Chondrocyte (in vitro differentiated cells): ENCODE results near the gene GPS1. TPM values are rescaled to one million over a fixed set of nuclear protein-coding genes. Genes with fewer than 3 reads are reported as not detected.

Experiments
- DNase-seq: peaks from one replicate; pipeline ENCODE4 v3.0.0; 2021; ENCODE audit warnings: mixed read lengths, low spot score
- H3K27ac Mint-ChIP-seq: one replicate; pipeline ENCODE4 v1.8.0; 2021; ENCODE audit warnings: mild to moderate bottlenecking, moderate library complexity, mixed read lengths; ENCODE audit not compliant: unreplicated experiment
- H3K27me3 Mint-ChIP-seq: 2 replicates; pipeline ENCODE4 v1.8.0; 2021; ENCODE audit warnings: low read depth, mixed read lengths
- H3K36me3 Mint-ChIP-seq: 2 replicates; pipeline ENCODE4 v1.8.0; 2021; ENCODE audit warnings: low read depth, mixed read lengths
- H3K4me1 Mint-ChIP-seq: 2 replicates; pipeline ENCODE4 v1.8.0; 2021; ENCODE audit warnings: low read depth, mild to moderate bottlenecking, mixed read lengths
- H3K4me3 Mint-ChIP-seq: one replicate; pipeline ENCODE4 v1.8.0; 2021; ENCODE audit warnings: mild to moderate bottlenecking, moderate library complexity, mixed read lengths; ENCODE audit not compliant: unreplicated experiment
- H3K9me3 Mint-ChIP-seq: 2 replicates; pipeline ENCODE4 v1.8.0; 2021; ENCODE audit warnings: low read depth, mixed read lengths
- total RNA-seq: library from RNA; stranded (reverse); gene quantifications from 3 replicates; pipeline ENCODE4 v1.2.1, GENCODE V29; 2021
- TF ChIP-seq, protein P1 (sequence below): fragments of 200-600 bp; sonication (generic); IDR thresholded peaks from 2 replicates; pipeline ENCODE4 v1.5.0; 2021; ENCODE audit warnings: antibody characterized with exemption, mild to moderate bottlenecking, moderate library complexity

GPS1 gene
- total RNA-seq, 1 donor from 2014 or later = 82.8 TPM

- Mint-ChIP-seq H3K27me3 (no peaks in the 10 kb centered on the region), H3K4me3 (no peak overlapping the region), H3K4me1 (peaks cover 15% of the 10 kb centered on the region), H3K9me3 (no peaks in the 10 kb centered on the region), H3K36me3 (peaks cover 3% of the 10 kb centered on the region), H3K27ac (no peak overlapping the region)
- DNase-seq = no peak
- TF ChIP-seq, protein P1, sequence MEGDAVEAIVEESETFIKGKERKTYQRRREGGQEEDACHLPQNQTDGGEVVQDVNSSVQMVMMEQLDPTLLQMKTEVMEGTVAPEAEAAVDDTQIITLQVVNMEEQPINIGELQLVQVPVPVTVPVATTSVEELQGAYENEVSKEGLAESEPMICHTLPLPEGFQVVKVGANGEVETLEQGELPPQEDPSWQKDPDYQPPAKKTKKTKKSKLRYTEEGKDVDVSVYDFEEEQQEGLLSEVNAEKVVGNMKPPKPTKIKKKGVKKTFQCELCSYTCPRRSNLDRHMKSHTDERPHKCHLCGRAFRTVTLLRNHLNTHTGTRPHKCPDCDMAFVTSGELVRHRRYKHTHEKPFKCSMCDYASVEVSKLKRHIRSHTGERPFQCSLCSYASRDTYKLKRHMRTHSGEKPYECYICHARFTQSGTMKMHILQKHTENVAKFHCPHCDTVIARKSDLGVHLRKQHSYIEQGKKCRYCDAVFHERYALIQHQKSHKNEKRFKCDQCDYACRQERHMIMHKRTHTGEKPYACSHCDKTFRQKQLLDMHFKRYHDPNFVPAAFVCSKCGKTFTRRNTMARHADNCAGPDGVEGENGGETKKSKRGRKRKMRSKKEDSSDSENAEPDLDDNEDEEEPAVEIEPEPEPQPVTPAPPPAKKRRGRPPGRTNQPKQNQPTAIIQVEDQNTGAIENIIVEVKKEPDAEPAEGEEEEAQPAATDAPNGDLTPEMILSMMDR = no peak
These were observed 10.6 kb downstream of the GPS1 start for GRCh38 chr17:82062076-82062983.

DNA sequence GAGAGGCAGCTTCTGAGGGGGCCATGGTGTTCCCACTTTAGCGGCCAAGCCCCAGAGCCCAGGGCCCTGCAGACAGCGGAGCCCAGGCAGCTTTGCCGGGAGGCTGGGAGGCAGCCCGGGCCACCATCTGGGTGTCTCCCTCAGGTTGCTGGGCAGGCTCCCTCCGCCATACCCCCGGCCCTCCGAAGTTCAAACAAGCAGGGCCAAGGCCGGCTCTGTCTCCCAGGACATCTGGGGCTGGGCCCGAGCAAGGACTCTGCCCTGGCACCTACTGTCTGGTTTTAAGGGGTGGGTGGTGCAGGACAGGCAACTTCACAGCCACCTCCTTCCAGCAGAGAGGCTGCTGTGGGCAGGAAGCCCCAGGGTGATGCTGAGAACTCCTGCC, 11.3 kb downstream of the GPS1 start:
- TF ChIP-seq, protein P1 = no peak
- Mint-ChIP-seq H3K27ac (no peak overlapping the region), H3K27me3 (no peaks in the 10 kb centered on the region), H3K4me1 (peaks cover 15% of the 10 kb centered on the region), H3K36me3 (peaks cover 3% of the 10 kb centered on the region), H3K9me3 (no peaks in the 10 kb centered on the region), H3K4me3 (no peak overlapping the region)
- DNase-seq = no peak

- H3K27me3 Mint-ChIP-seq = no peaks in the 10 kb centered on the region
- peaks cover 15% of the 10 kb centered on the region for H3K4me1 Mint-ChIP-seq
- TF ChIP-seq, protein P1 = no peak
- no peaks in the 10 kb centered on the region for H3K9me3 Mint-ChIP-seq
- peaks cover 2% of the 10 kb centered on the region for H3K36me3 Mint-ChIP-seq
- H3K4me3 Mint-ChIP-seq = peak overlapping the region; percentile 64
- DNase-seq = no peak
- no peak overlapping the region for H3K27ac Mint-ChIP-seq
These were observed 12.0 kb downstream of the GPS1 start for GRCh38 chr17:82063424-82064415.

- Mint-ChIP-seq H3K4me1 (peaks cover 15% of the 10 kb centered on the region), H3K27ac (no peak overlapping the region), H3K9me3 (no peaks in the 10 kb centered on the region), H3K4me3 (peak overlapping the region; percentile 64), H3K36me3 (peaks cover 2% of the 10 kb centered on the region), H3K27me3 (no peaks in the 10 kb centered on the region)
- DNase-seq = no peak
- TF ChIP-seq, protein P1 = no peak
These were observed 12.9 kb downstream of the GPS1 start for GRCh38 chr17:82064433-82065192.
